ACC112 (cell line): Measurements from ENCODE around the gene NVL.
"Not testable (repeated sequence)": the region's sequence is repeated elsewhere in the genome, so short reads cannot be mapped to it uniquely, and the experiment has no call there.

Experiments used
- H2AFZ ChIP-seq: fragments of 200-600 bp; sonication (generic); one replicate; pipeline ENCODE4 v1.6.0; 2017; ENCODE audit warnings: antibody characterized with exemption, low read length; ENCODE audit not compliant: unreplicated experiment
- H3K27ac ChIP-seq: fragments of 200-600 bp; sonication (generic); 2 replicates; pipeline ENCODE4 v1.5.1; 2014; ENCODE audit warnings: low read depth, mild to moderate bottlenecking, antibody characterized with exemption, low read length, moderate library complexity
- H3K27me3 ChIP-seq: fragments of 200-600 bp; sonication (generic); 2 replicates; pipeline ENCODE4 v1.6.1; 2014; ENCODE audit warnings: mild to moderate bottlenecking, antibody characterized with exemption, low read length, moderate library complexity, mixed read lengths; ENCODE audit not compliant: insufficient read depth
- H3K36me3 ChIP-seq: fragments of 200-600 bp; sonication (generic); 2 replicates; pipeline ENCODE4 v1.6.1; 2016; ENCODE audit warnings: mild to moderate bottlenecking, antibody characterized with exemption, low read length, moderate library complexity, mixed read lengths; ENCODE audit not compliant: insufficient read depth
- H3K4me1 ChIP-seq: fragments of 200-600 bp; sonication (generic); one replicate; pipeline ENCODE4 v1.6.1; 2016; ENCODE audit warnings: low read length, mixed read lengths; ENCODE audit not compliant: insufficient read depth, unreplicated experiment, control insufficient read depth
- H3K4me3 ChIP-seq: fragments of 200-600 bp; sonication (generic); 2 replicates; pipeline ENCODE4 v1.5.1; 2014; ENCODE audit warnings: mild to moderate bottlenecking, low read depth, low read length
- H3K79me2 ChIP-seq: fragments of 200-600 bp; sonication (generic); one replicate; pipeline ENCODE4 v1.6.0; 2016; ENCODE audit warnings: low read length; ENCODE audit not compliant: control insufficient read depth, unreplicated experiment, insufficient read depth

Gene NVL

DNA sequence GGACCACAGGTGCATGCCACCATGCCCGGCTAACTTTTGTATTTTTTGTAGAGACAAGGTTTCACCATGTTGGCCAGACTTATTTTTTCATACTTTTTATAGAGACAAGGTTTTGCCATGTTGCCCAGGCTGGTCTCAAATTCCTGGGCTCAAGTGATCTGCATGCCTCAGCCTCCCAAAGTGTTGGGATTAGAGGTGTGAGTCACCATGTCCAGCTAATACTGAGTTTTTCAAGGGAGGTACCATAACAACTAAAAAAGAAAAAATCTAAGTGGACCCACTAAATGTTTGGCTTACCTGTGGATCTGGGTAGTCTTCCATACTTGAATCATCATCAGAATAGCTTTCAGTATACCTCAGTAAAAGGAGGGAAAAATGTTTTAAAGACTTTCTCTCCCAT lies 18.5 kb downstream of the NVL start:
- H3K79me2 ChIP-seq, H3K27me3 ChIP-seq, H3K27ac ChIP-seq, H2AFZ ChIP-seq, H3K4me3 ChIP-seq, H3K4me1 ChIP-seq, H3K36me3 ChIP-seq: not testable (repeated sequence)

DNA sequence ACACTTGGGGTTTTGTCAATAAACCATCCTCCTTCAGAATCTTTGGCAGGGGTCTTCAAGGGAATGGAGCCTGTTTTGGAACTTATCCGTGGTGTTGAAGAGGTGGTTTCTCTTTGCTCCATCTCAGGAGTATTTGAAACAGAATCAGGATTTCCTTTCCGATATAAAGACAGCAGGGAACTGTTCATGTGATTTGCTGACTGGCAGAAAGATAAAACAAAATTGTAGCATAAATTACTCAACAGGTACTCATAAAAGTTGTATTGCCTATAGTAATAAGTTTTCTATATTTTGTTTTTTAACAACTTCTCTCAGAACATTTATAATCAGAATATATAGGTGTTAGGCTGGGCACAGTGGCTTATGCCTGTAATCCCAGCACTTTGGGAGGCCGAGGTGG lies 21.9 kb downstream of the NVL start:
- Histone ChIP-seq H3K4me3 (no peak overlapping the region), H3K27ac (no peak overlapping the region), H3K36me3 (peaks cover 17% of the 10 kb centered on the region), H3K4me1 (peaks cover 4% of the 10 kb centered on the region), H2AFZ (no peak overlapping the region), H3K79me2 (no peaks in the 10 kb centered on the region), H3K27me3 (no peaks in the 10 kb centered on the region)

DNA sequence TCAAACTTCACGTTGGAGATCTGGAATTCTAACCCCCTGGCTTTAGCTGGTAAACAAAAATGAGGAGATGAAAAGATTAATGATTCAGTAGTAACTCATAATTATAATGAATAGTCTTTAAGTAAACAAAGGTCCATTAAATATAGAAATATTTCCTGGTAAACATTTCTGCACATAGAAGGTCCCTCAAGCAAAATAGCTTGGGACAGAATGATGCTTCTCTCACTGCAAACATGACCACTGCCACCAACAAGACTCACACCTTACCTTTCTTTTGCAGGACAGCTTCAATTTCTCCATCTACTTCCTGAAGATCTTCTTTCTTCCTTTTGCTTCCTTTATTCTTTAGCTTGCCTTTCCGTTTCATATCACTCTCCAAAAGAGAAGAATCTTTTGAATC lies 25.2 kb downstream of the NVL start:
- H3K27me3 ChIP-seq: no peaks in the 10 kb centered on the region
- H2AFZ ChIP-seq: no peak overlapping the region
- H3K79me2 ChIP-seq: no peaks in the 10 kb centered on the region
- peaks cover 21% of the 10 kb centered on the region for H3K36me3 ChIP-seq
- no peak overlapping the region for H3K4me3 ChIP-seq
- no peak overlapping the region for H3K27ac ChIP-seq
- H3K4me1 ChIP-seq: peaks cover 6% of the 10 kb centered on the region

DNA sequence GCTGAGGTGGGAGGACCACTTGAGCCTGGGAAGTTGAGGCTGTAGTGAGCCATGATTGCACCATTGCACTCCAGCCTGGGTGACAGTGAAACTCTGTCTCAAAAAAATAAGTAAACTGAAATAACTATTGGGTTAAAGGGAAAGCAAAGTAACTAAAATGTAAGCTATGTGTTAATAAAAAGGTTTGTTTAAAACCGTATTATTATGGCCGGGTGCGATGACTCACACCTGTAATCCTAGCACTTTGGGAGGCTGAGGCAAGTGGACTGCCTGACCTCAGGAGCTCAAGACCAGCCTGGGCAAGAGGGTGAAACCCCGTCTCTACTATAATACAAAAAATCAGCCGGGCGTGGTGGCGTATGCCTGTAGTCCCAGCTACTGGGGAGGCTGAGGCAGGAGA lies 27.0 kb downstream of the NVL start:
- H3K79me2 ChIP-seq: no peaks in the 10 kb centered on the region
- H3K4me1 ChIP-seq: peaks cover 6% of the 10 kb centered on the region
- H3K36me3 ChIP-seq: peaks cover 23% of the 10 kb centered on the region
- H2AFZ ChIP-seq: no peak overlapping the region
- no peak overlapping the region for H3K4me3 ChIP-seq
- no peaks in the 10 kb centered on the region for H3K27me3 ChIP-seq
- no peak overlapping the region for H3K27ac ChIP-seq

DNA sequence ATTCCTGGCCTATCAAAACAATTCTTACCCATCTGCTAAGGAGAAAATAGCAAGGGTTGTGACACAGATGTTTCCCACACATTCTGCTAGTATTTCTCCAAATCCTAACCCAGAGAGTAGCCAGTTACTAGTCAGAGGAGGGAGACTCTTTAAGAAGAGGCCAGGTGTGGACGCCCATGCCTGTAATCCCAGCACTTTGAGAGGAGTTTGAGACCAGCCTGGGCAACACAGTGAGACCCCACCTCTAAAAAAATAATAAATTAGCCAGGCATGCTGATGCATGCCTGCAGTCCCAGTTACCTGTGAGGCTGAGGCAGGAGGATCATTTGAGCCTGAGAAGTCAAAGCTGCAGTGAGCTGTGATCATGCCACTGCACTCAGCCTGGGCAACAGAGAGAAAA lies 28.6 kb downstream of the NVL start:
- Histone ChIP-seq H3K27me3 (no peaks in the 10 kb centered on the region), H3K79me2 (no peaks in the 10 kb centered on the region), H2AFZ (no peak overlapping the region), H3K27ac (no peak overlapping the region), H3K4me1 (peaks cover 6% of the 10 kb centered on the region), H3K36me3 (peaks cover 22% of the 10 kb centered on the region), H3K4me3 (no peak overlapping the region)

DNA sequence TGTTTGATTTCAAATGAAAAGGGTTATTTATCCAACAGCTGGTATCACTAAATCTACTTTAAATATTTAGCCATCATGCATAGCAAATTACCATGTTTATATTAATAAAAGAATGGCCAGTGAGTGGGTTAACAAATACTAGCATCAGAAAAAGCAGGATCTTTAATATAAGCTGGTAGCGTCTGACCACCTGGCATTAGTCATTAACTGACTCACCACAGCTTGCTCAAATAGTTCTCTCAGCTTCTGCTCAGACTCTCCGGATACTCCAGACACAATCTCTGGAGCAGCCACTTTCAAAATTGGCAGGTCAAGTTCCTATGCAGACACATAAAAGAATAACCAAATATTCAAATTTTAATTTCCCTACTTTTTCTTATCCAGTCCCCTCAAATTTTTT lies 29.6 kb downstream of the NVL start:
- no peak overlapping the region for H3K4me3 ChIP-seq
- H3K27me3 ChIP-seq: no peaks in the 10 kb centered on the region
- H3K36me3 ChIP-seq: peaks cover 26% of the 10 kb centered on the region
- H3K27ac ChIP-seq: no peak overlapping the region
- H3K4me1 ChIP-seq: peaks cover 6% of the 10 kb centered on the region
- no peaks in the 10 kb centered on the region for H3K79me2 ChIP-seq
- H2AFZ ChIP-seq: no peak overlapping the region

DNA sequence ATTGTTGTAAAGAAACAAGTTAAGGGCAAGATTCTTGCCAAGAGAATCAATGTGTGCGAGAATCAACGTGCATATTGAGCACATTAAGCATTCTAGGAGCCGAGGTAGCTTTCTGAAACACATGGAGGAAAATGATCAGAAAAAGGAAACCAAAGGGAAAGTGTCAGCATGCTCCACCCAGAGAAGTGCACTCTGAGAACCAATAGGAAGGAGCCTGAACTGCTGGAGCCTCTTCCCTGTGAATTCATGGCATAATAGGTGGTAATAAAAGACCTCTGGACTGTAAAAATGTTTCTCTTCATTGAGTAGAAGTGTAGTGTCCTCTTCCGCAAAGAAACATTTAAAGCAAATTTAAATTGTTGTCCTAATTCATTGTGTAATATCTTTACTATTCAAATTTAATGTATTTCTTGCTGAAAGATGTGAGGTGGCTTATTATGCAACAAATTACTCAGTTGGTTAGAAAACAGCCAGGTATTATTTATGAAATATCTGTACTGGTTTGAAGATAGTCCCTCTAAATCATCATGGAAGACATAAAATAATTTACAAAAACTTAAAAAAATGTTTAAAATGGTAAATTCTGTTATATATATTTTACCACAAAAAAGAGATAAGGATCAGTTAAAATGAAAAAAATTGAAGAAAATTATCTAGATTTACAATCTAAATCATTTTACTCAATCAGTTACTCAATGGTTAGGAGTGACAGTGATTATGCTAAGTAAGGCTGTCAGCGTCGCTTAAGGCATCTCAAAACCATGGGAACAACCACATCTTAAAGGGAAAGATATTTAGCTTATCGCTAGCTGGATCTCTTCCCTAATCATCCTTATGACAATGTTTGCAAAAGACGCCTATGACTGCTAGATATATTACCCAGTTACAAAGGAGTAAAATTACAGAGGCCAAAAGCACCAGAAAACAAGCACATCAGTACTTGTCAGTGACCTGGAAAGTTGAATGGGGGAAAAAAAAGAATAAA lies 31.3 kb downstream of the NVL start:
- Histone ChIP-seq H2AFZ (no peak overlapping the region), H3K4me1 (peaks cover 6% of the 10 kb centered on the region), H3K36me3 (peaks cover 30% of the 10 kb centered on the region), H3K79me2 (no peaks in the 10 kb centered on the region), H3K27ac (no peak overlapping the region), H3K4me3 (no peak overlapping the region), H3K27me3 (no peaks in the 10 kb centered on the region)

DNA sequence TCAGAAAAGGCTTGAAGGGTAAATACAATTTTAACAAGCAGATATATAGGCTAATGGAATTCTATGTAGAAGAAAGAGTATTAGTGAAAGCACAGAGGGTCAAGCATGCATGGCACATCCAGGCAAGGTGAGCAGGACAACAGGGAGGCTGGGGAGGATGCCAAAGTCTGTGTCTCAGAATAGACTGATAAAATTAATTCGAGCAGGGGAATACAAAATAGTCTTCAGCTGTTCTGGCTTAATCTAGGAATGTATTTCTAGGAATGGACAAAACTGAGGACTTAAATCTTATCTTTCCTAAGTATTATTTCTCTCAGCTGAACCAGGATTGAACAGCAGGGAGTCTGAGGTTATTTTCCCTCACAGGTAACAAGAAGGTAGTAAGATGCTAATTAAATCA lies 35.2 kb downstream of the NVL start:
- Histone ChIP-seq H2AFZ (no peak overlapping the region), H3K27me3 (no peaks in the 10 kb centered on the region), H3K36me3 (peaks cover 37% of the 10 kb centered on the region)

DNA sequence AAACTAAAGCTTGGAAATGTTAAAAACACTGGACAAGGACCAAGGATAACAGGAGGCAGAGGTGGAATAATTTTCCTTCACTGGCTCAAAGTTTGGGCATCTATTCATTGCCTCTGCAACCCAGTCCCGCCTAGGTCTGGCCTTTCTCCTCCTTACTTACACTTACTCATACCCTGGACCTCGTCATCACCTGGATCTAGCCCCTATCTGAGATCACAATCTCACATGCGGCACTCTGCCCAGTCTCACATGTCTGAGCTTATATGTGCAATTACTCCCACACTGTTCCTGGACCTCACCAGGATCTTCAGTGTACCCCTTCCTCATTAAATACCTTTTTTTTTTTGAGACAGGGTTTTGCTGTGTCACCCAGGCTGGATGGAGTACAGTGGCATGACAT lies 37.6 kb downstream of the NVL start:
- Histone ChIP-seq H3K36me3 (peaks cover 39% of the 10 kb centered on the region), H3K4me3 (no peak overlapping the region), H3K79me2 (no peaks in the 10 kb centered on the region), H3K27ac (no peak overlapping the region), H3K4me1 (no peaks in the 10 kb centered on the region), H2AFZ (no peak overlapping the region), H3K27me3 (no peaks in the 10 kb centered on the region)

More for the DNA sequence above, 35.2 kb downstream of the NVL start:
- Histone ChIP-seq H3K4me1 (no peaks in the 10 kb centered on the region), H3K27ac (no peak overlapping the region), H3K79me2 (no peaks in the 10 kb centered on the region), H3K4me3 (no peak overlapping the region)

DNA sequence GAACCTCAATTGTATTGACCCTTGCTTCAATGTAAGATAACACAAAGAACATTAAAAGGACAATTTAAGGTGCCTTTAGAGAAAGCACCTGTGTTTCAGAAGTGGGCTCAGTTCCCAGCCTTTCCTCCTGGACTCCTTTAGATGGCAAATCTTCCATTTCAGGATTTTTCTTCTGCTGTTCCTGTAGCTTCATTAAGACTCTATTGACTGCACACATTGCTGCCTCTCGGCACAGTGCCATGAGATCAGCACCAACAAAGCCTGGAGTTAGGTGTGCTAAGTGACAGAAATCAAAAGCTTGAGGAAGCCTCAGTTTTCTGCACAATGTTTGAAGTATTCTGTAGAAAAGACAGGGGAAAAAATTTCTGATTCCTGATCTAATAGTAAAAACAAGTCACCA lies 40.6 kb downstream of the NVL start:
- peaks cover 26% of the 10 kb centered on the region for H3K36me3 ChIP-seq
- no peak overlapping the region for H3K4me3 ChIP-seq
- no peaks in the 10 kb centered on the region for H3K79me2 ChIP-seq
- no peak overlapping the region for H3K27ac ChIP-seq
- no peak overlapping the region for H2AFZ ChIP-seq
- H3K27me3 ChIP-seq: no peaks in the 10 kb centered on the region
- no peaks in the 10 kb centered on the region for H3K4me1 ChIP-seq

DNA sequence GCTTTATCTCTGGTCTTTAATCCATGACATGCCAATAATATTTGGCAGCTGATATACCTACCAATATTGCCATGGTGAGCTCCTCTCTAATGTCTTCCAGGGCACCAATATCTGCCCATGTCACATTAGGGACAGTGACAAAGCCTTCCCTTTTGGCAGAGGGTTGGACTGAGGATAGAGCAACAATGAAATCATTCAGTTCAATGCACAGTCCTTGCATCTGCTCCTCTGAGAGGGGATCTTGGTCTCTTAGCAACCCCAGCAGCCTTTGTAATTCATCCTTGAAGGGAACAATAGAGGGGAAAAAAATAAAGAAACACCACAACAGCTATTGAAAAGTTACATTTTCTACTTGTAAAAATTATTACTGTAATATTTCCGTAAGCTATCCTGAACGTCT lies 42.3 kb downstream of the NVL start:
- peaks cover 16% of the 10 kb centered on the region for H3K36me3 ChIP-seq

More for the DNA sequence above, 42.3 kb downstream of the NVL start:
- Histone ChIP-seq H3K27ac (no peak overlapping the region), H3K4me3 (no peak overlapping the region), H3K79me2 (no peaks in the 10 kb centered on the region), H3K4me1 (no peaks in the 10 kb centered on the region), H2AFZ (no peak overlapping the region), H3K27me3 (no peaks in the 10 kb centered on the region)
